Upper lobe of left lung (tissue), 6 donors: ENCODE measurements around the gene TPBGL. TPM values are rescaled to one million over a fixed set of nuclear protein-coding genes. Genes with fewer than 3 reads are reported as not detected.

Source experiments
- ATAC-seq, 2 donors: fragments of 200-7000 bp; cut with Tn5 transposase; one replicate each; pipeline ENCODE4 v1.9.1; 2022; ENCODE audit warnings: mild to moderate bottlenecking in 2 of 2, moderate library complexity in 2 of 2; ENCODE audit not compliant: low FRiP score in 2 of 2
- DNase-seq, 2 donors: peaks; one replicate each; pipeline ENCODE4 v3.0.0-alpha.2; 2019 to 2020
- H3K27ac ChIP-seq, 4 donors: fragments of 200-600 bp; sonication (generic); one replicate each; pipeline ENCODE4 v1.5.1; 2016 to 2019
- H3K27me3 ChIP-seq, 4 donors: fragments of 200-600 bp; sonication (generic); one replicate each; pipeline ENCODE4 v1.5.1; 2017 to 2019
- H3K36me3 ChIP-seq, 4 donors: fragments of 200-600 bp; sonication (generic); one replicate each; pipeline ENCODE4 v1.5.1; 2016 to 2019
- H3K4me1 ChIP-seq, 4 donors: fragments of 200-600 bp; sonication (generic); one replicate each; pipeline ENCODE4 v1.5.1; 2018 to 2019
- H3K4me3 ChIP-seq, 4 donors: fragments of 200-600 bp; sonication (generic); one replicate each; pipeline ENCODE4 v1.5.1; 2017 to 2019; ENCODE audit warnings: mild to moderate bottlenecking in 2 of 4, moderate library complexity in 1 of 4
- H3K9me3 ChIP-seq, 4 donors: fragments of 200-600 bp; sonication (generic); one replicate each; pipeline ENCODE4 v1.5.1; 2018 to 2019
- EP300 ChIP-seq, 4 donors: sonication (generic); formaldehyde crosslinking; IDR thresholded peaks; one replicate each; pipeline ENCODE4 v1.5.1; 2017; ENCODE audit warnings: antibody characterized with exemption in 4 of 4, control low read depth in 2 of 4
- POLR2A ChIP-seq, 4 donors: fragments of 450-650 bp; IDR thresholded peaks; one replicate each; pipeline ENCODE4 v1.5.1; 2016 to 2017; ENCODE audit warnings: antibody characterized with exemption in 4 of 4, mild to moderate bottlenecking in 2 of 4
- POLR2AphosphoS5 ChIP-seq, 2 donors: sonication (generic); formaldehyde crosslinking; IDR thresholded peaks; one replicate each; pipeline ENCODE4 v1.5.1; 2017; ENCODE audit warnings: antibody characterized with exemption in 2 of 2
- WGBS, 2 donors: methylation state at CpG; one replicate each; pipeline ENCODE4 v1.1.5; 2017 to 2018; 5-methylcytosine and 5-hydroxymethylcytosine counted together
- total RNA-seq, 6 donors: library from RNA; depleted of rRNA in 4 of 6; stranded (reverse); fragments of >200 nt in 4 of 6; gene quantifications; one replicate each; pipeline versions ENCODE4 v1.1.0 to v1.2.1, GENCODE V29; 2016 to 2021
- TF ChIP-seq, protein P1 (sequence below), 6 experiments: fragments of 450-650 bp in 4 of 6; fragments of 200-600 bp in 2 of 6; sonication (generic) in 2 of 6; IDR thresholded peaks; one replicate each; pipeline ENCODE4 v1.5.1; 2016 to 2019; ENCODE audit warnings: antibody characterized with exemption in 6 of 6
- donor health status: DM: no; HTN: no; CAD: no; lungs with moderate emphysema.
- donor health status: DM: no; HTN: yes; CAD: no; lungs with severe emphysema.

The TPBGL gene
- total RNA-seq, 6 donors from 2014 or later, result 0.22 to 0.94 (median 0.70) TPM; not detected in 2

DNA sequence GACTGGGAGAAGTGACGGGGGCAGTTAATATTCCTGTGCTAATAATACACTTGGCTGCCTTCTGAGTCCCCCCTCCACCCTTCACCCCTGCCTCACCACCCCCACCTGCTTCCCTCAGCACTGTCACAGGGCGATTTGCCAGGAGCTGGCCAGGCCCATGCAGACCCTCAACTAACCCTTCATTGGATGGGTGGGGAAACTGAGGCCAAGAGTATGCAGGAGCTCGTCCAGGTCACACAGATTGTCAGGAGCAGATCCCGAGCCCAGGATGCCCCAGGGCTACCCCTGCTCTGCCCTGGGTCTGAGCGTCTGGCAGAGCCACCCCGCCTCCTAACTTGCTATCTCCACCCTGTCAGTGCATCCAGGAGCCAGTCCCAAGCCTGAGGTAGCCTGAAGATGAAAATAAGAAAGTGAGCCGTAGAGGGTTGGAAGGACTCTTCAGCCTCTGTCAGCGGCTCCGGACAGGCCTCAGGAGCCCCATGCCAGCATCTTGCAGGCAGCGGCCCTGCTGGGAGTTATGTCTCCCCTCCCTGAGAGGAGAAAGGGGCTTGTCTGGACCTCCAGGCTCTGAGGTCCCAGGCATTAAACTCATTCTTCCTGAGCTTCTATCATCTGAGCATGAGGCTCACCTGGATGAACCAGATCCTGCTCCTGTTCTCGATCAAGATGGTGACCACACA, 6.2 kb downstream of the TPBGL start:
- no peak for TF ChIP-seq POLR2AphosphoS5 (IDR thresholded peaks at IDR 0.05)
- TF ChIP-seq POLR2A (IDR thresholded peaks at IDR 0.05), result no peak
- TF ChIP-seq, protein P1, sequence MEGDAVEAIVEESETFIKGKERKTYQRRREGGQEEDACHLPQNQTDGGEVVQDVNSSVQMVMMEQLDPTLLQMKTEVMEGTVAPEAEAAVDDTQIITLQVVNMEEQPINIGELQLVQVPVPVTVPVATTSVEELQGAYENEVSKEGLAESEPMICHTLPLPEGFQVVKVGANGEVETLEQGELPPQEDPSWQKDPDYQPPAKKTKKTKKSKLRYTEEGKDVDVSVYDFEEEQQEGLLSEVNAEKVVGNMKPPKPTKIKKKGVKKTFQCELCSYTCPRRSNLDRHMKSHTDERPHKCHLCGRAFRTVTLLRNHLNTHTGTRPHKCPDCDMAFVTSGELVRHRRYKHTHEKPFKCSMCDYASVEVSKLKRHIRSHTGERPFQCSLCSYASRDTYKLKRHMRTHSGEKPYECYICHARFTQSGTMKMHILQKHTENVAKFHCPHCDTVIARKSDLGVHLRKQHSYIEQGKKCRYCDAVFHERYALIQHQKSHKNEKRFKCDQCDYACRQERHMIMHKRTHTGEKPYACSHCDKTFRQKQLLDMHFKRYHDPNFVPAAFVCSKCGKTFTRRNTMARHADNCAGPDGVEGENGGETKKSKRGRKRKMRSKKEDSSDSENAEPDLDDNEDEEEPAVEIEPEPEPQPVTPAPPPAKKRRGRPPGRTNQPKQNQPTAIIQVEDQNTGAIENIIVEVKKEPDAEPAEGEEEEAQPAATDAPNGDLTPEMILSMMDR (IDR thresholded peaks at IDR 0.05), result no peak
- no peak for TF ChIP-seq EP300 (IDR thresholded peaks at IDR 0.05)
- no peak overlapping the region for H3K27ac ChIP-seq
- no peaks in the 10 kb centered on the region for H3K9me3 ChIP-seq
- ATAC-seq, result no peak
- no peak overlapping the region for H3K4me3 ChIP-seq
- H3K36me3 ChIP-seq, result no peaks in the 10 kb centered on the region
- H3K4me1 ChIP-seq, result peaks cover 3 to 14% (median 5%) of the 10 kb centered on the region in 4 donors
- WGBS, 2 donors, result 79 to 83% methylated on average over 3 to 11 of the region's 11 CpGs
- DNase-seq, result no peak
- H3K27me3 ChIP-seq, result peaks cover 0 to 15% (median 6%) of the 10 kb centered on the region in 4 donors

DNA sequence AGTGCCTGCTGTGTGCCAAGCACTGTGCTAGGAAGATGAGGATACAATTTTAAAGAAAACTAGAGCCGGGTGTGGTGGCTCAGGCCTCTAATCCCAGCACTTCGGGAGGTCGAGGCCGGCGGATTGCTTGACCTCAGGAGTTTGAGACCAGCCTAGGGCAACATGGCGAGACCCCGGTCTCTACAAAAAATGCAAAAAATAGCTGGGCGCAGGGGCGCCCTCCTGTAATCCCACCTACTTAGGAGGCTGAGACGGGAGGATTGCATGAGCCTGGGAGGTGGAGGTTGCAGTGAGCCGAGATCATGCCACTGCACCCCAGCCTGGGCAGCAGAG, 8.3 kb downstream of the TPBGL start:
- H3K4me3 ChIP-seq, result no peak overlapping the region
- no peak for ATAC-seq
- H3K27me3 ChIP-seq, result no peaks in the 10 kb centered on the region
- H3K9me3 ChIP-seq, result peaks cover 0 to 6% (median 2%) of the 10 kb centered on the region in 4 donors
- 34 to 41% methylated on average over 10 to 11 of the region's 11 CpGs for WGBS, 2 donors
- H3K27ac ChIP-seq, result no peak overlapping the region
- no peaks in the 10 kb centered on the region for H3K36me3 ChIP-seq
- no peak for DNase-seq
- no peak for TF ChIP-seq POLR2A (IDR thresholded peaks at IDR 0.05)
- TF ChIP-seq POLR2AphosphoS5 (IDR thresholded peaks at IDR 0.05), result no peak
- TF ChIP-seq EP300 (IDR thresholded peaks at IDR 0.05), result no peak
- TF ChIP-seq, protein P1 (IDR thresholded peaks at IDR 0.05), result no peak
- peaks cover 0 to 7% (median 2%) of the 10 kb centered on the region in 4 donors for H3K4me1 ChIP-seq

DNA sequence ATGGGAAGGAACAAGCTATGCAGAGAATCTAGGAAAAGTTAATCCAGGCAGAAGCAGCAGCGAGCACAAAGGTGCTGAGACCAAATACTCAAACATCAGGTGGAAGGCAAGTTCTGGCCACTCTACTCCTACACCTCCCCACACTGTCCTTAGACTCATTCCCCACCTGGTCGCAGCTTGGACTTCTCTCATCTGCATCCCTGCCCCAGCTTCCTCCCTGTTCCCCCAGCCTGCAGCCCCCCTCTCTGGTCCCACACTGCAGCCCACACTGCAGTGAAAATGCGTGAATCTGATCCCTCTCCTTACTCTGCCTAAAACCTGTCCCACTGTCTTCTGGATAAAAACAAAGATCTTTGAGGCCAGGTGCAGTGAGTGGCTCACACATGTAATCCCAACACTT, 9.1 kb downstream of the TPBGL start:
- 54 to 66% methylated on average over 3 of the region's 3 CpGs for WGBS, 2 donors
- H3K4me3 ChIP-seq, result no peak overlapping the region
- H3K4me1 ChIP-seq, result peaks cover 0 to 7% (median 2%) of the 10 kb centered on the region in 4 donors
- no peak for TF ChIP-seq POLR2AphosphoS5 (IDR thresholded peaks at IDR 0.05)
- TF ChIP-seq, protein P1 (IDR thresholded peaks at IDR 0.05), result no peak
- no peaks in the 10 kb centered on the region for H3K27me3 ChIP-seq
- H3K36me3 ChIP-seq, result no peaks in the 10 kb centered on the region
- H3K9me3 ChIP-seq, result peaks cover 0 to 6% (median 2%) of the 10 kb centered on the region in 4 donors
- no peak overlapping the region for H3K27ac ChIP-seq
- ATAC-seq, result no peak
- peak in 1 of 2 donors; percentile 14 for DNase-seq

DNA sequence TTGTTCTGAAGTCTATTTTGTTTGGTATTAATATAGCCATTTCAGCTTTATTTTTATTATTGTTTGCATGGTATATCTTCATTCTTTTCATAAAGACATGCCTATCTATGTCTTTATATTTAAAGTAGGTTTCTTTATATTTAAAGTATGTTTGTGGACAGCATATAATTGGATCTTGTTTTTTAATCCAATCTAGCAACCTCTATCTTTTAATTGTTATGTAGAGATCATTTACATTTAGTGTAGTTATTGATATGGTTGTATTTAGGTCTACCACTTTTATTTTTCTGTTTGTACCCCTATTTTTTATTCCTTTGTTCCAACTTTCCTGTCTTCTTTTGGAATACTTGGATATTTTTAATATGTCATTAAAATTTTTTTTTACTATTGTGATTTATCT, 13.8 kb downstream of the TPBGL start:
- H3K4me3 ChIP-seq, result no peak overlapping the region
- H3K9me3 ChIP-seq, result peaks cover 0 to 6% (median 2%) of the 10 kb centered on the region in 4 donors
- H3K27me3 ChIP-seq, result no peaks in the 10 kb centered on the region
- no peaks in the 10 kb centered on the region for H3K36me3 ChIP-seq
- no peaks in the 10 kb centered on the region for H3K4me1 ChIP-seq
- TF ChIP-seq POLR2AphosphoS5 (IDR thresholded peaks at IDR 0.05) (no peak), EP300 (IDR thresholded peaks at IDR 0.05) (no peak), POLR2A (IDR thresholded peaks at IDR 0.05) (no peak)
- TF ChIP-seq, protein P1 (IDR thresholded peaks at IDR 0.05), result no peak
- no peak for ATAC-seq
- H3K27ac ChIP-seq, result no peak overlapping the region
- no peak for DNase-seq
